ENCODE data around the gene ALG1.
"Not testable (repeated sequence)": the region's sequence is repeated elsewhere in the genome, so short reads cannot be mapped to it uniquely, and the experiment has no call there.

The ALG1 gene

DNA sequence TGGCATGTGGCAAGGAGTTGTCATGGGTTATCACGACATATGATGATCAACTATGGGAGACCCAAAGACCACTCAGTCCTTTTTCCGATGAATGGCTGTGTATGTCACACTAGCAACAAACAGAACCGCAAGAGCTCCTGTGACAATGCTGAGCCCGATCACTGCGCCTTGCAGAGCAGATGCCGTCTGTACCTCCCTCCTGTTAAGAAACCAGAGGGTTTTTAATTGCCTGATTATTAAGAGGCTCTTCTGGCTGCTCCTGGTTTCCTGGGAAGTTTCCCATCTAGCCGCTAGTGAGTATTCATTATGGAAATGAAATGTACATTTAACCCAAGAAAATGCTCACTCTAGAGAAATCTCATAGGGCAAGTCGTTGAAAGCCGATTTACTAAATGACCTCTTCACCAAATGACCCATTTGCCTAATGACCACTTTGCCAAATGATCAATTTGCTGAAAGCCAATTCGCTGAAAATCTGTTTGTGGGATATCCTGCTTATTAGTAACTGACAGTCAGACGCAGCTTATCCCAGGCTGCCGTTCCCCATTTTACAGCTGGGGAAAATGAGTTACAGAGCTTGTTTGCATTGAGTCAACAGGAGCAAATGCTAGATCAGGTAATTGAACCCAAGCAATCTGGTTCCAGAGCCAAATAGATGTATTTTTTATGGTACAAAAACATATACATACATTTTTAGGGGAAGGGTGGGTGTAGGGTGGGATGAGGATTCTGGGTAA lies 31.8 kb downstream of the ALG1 start:
- DNase-seq: not testable (repeated sequence)

DNA sequence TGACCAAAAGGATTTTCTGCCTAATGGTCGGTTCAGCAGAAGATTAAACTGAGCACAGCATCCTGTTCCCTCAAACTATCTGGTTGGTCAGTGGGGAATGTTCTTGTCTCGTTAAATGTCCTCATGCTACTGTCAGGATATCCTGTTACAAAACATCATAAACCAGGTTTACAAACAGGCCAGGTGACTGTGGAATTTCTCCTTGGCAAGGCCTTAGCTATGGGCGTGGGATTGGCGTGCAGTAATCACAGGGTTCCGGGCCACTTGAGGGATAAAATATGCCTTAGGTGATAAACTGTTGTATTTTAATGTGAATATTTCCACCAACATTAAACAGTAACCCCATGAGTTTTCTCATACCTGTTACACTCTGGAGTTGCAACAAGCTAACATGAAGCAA lies 33.4 kb downstream of the ALG1 start:
- DNase-seq: not testable (repeated sequence)

DNA sequence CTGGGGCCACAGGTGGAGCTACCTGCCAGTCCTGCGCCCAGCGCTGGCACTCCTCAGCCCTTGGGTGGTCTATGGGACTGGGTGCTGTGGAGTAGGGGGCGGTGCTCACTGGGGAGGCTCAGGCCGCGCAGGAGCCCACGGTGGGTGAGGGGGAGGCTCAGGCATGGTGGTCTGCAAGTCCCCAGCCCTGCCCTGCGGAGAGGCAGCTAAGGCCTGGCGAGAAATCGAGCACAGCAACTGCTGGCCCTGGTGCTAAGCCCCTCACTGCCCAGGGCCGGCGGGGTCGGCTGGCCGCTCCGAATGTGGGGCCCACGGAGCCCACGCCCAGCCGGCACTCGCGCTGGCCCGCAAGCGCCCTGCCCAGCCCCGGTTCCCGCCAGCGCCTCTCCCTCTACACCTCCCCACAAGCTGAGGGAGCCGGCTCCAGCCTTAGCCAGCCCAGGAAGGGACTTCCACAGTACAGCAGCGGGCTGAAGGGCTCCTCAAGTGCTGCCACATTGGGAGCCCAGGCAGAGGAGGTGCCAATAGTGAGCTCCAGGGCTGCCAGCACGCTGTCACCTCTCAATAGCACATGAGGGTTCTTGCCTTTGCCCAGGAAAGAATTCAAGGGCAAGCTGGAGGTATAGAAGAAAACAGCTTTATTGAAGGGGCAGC lies 37.0 kb downstream of the ALG1 start:
- DNase-seq: no peak

DNA sequence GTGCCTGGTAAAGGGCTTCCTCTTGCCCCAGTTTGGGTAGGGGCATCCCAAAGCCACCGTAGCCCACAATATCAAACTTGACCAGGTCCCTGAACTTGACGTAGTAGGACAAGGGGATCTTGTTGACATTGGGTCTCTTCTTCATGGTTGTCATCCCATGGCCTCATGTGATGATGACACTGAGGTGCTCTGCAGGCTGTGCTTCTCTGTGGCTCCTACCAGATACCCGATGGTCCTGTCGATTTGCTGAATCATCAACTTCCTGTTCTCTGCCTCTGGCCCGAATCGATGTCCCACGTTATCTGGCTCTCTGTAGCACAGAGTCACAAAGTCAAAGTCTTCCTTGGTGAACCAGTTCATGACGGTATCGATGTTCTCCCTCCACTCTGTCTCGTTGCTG lies 39.3 kb downstream of the ALG1 start:
- not testable (repeated sequence) for DNase-seq

DNA sequence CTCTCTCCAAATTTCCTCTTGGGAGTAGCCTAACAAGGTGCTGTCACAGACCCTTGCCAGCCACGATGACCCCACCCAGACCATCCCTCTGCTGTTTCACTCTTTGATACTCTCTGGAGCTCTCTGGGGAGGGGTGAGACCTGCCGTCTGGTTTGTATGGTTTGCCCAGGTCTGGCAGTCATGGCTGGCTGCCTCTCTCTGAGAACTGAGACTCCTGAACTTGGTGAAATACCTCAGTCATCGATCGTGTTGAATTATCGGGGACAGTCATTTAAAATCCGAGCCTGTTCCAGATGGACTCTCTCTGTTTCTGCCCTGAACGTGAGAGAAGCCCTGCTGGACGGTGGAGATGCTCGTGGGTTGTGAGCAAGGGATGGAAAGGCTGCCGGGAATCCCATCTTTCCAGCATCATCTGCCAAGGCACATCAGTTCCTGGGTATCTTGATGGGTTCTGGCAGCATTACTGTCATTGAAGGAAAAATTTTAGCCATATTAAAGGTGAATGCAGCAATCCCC lies 45.2 kb downstream of the ALG1 start:
- DNase-seq: not testable (repeated sequence)

DNA sequence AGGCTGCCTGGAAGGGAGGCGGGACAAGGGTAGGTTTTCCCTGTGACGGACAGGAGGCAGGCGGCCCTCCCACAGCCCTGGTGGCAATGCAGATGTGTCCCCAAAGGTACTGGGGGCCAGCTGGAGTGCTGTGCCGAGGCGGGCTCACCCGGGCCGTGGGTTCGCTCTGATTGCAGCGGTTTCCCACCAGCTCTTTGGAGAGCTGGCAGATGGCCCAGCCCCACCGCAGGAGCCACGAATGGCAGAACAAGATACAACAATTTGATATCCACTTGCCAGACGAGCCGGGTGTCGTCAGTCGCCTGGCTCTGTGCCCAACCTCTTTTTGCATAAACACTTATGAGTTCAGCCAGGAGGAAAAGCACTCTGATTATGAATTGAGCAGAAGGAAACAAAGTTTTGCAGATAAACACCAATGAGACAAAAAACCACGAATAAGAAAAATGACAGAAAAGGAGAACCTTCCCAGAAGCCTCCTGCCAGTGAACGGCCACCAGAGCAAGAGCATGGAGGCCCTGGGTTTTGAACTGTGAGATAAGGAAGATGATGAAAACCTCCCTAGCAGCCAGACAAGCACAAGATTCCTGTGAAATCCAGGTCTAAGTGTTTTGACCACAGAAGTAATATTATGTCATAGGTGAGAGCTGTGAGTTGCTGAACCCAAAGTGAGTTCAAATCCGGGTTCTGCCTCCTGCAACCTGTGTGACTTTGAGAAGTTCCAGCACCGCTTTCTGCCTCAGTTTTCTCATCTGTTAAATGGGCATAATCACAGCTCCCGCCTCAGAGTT lies 45.9 kb downstream of the ALG1 start:
- peak; percentile 17 for DNase-seq

DNA sequence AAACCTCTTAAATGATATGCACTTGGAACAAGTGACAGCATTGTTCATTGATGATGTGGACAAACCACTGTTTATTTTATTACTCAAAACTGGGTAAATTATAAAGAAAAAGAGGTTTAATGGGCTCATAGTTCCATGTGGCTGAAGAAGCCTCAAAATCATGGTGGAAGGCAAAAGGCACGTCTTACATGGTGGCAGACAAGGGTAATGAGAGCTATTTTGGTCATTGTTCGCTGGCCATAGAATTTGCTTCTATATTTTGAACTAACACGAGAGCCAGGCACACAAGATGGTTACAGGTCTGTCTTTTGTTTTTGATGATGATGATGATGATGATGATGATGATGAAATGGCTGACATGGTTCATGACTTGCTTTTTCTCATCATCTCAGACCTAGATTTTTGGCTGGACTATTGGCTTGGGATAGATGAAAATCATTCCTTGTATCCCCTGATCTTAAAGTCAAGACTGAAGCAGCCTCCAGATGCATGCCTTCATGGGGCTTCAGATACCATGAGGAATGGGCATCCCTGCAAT lies 59.9 kb downstream of the ALG1 start:
- DNase-seq: not testable (repeated sequence)

DNA sequence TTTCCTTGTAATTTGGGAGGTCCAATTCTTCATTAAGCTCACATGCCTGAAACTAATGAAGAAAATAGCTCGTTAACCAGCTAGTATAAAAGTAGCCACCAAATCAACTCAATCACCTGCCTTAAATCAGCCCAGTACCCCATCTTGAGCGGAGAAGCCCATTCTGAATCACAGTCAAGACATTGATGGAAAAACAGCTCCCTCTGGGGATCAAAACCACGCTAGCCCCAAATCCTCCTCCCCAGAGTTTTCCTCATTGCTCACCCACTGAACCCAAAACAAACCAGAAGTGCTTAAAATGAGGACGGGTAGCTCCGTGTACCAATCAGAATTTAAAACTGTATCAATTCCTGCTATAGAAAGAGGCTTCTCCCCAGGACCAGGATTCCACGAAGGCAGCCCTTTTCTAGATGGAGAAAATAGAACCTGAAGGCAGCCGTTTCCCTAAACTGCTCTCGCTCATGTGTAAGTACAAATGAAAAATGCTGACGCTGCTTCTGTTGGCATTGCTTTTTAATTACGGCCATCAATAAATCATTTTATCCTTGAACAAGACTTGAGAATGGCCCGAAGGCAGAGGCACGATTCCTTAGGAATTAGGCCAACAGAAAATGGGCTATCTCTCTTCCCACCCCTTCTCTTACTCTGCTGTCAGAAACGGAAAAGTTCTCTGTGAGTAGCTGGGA lies 61.4 kb downstream of the ALG1 start:
- DNase-seq: not testable (repeated sequence)

DNA sequence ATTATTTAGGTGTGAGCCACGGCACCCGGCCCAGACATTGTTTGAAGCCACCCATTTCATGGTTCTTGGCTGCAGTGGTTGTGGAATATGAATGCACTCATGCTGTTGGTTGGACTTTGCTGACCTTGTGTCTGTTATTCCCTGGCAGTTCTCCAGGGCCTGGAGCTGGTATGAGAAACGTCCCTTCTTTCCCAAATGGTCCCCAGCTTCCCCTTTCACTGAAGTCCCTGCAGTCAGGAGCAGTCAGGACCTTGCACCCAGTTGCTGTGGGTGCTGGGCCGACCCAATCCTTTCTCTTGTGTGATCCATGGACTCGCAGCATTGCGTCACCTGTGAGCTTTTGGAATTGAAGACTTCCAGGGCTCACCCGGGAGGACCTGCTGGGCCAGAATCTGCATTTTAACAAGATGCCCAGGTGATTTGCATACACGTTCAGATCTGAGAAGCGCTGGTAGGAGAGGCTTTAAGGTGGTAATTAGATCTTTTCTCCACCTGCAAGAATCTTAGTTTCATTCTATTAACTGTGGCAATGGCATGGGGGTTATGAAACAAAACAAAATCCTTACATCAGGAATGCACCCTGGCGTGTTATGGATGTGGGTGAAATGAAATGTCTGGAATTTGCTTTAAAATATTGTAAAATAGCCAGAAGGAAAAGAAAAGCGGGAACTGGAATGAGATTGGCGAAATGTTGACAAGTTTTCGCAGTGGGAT lies 63.3 kb downstream of the ALG1 start:
- DNase-seq: not testable (repeated sequence)
